ENCODE measurements around the gene P3R3URF.

The P3R3URF gene

GRCh38 chr1:46205141-46205540 is 28.9 kb upstream of the P3R3URF start:
- H3K27me3 Mint-ChIP-seq = peaks cover 0 to 7% of the 10 kb centered on the region in 2 donors
- ATAC-seq (replicated peaks) (no peak), DNase-seq (no peak)
- peaks cover 6% of the 10 kb centered on the region for H3K36me3 Mint-ChIP-seq (ENCODE audit: insufficient read depth)
- H3K27ac Mint-ChIP-seq = no peak overlapping the region
- H3K4me3 Mint-ChIP-seq = no peak overlapping the region
- peaks cover 3 to 5% of the 10 kb centered on the region in 2 donors for H3K4me1 Mint-ChIP-seq (ENCODE audit: low read depth in 2 of 2)
- H3K9me3 Mint-ChIP-seq = no peaks in the 10 kb centered on the region

- peak overlapping the region in 1 of 2 donors; percentile 29 for H3K4me3 Mint-ChIP-seq
- H3K9me3 Mint-ChIP-seq = no peaks in the 10 kb centered on the region
- peak overlapping the region in 1 of 2 donors; percentile 22 for H3K27ac Mint-ChIP-seq
- H3K27me3 Mint-ChIP-seq = peaks cover 0 to 7% of the 10 kb centered on the region in 2 donors
- H3K36me3 Mint-ChIP-seq (ENCODE audit: insufficient read depth) = peaks cover 6% of the 10 kb centered on the region
- ATAC-seq (replicated peaks) (no peak), DNase-seq (no peak)
- H3K4me1 Mint-ChIP-seq (ENCODE audit: low read depth in 2 of 2) = peaks cover 3 to 5% of the 10 kb centered on the region in 2 donors
Observed at GRCh38 chr1:46204406-46204742, 28.1 kb upstream of the P3R3URF start.

- Mint-ChIP-seq H3K36me3 (ENCODE audit: insufficient read depth) (peaks cover 6% of the 10 kb centered on the region), H3K27me3 (peaks cover 0 to 7% of the 10 kb centered on the region in 2 donors), H3K9me3 (no peaks in the 10 kb centered on the region), H3K4me1 (ENCODE audit: low read depth in 2 of 2) (peaks cover 3 to 5% of the 10 kb centered on the region in 2 donors), H3K27ac (peak overlapping the region in 1 of 2 donors; percentile 22), H3K4me3 (peak overlapping the region in 1 of 2 donors; percentile 29)
- DNase-seq (no peak), ATAC-seq (replicated peaks) (no peak)
Observed at GRCh38 chr1:46203738-46204405, 27.6 kb upstream of the P3R3URF start.

- no peak for DNase-seq
- Mint-ChIP-seq H3K4me3 (peak overlapping the region; percentile 78), H3K27me3 (peaks cover 0 to 7% of the 10 kb centered on the region in 2 donors), H3K27ac (peak overlapping the region in 1 of 2 donors; percentile 89), H3K4me1 (ENCODE audit: low read depth in 2 of 2) (peaks cover 12 to 18% of the 10 kb centered on the region in 2 donors), H3K36me3 (ENCODE audit: insufficient read depth) (peaks cover 8% of the 10 kb centered on the region), H3K9me3 (no peaks in the 10 kb centered on the region)
- no peak for ATAC-seq (replicated peaks)
Observed at GRCh38 chr1:46199233-46199749, 23.0 kb upstream of the P3R3URF start.

- H3K9me3 Mint-ChIP-seq = no peaks in the 10 kb centered on the region
- H3K4me1 Mint-ChIP-seq (ENCODE audit: low read depth in 2 of 2) = peaks cover 12 to 18% of the 10 kb centered on the region in 2 donors
- peaks cover 0 to 7% of the 10 kb centered on the region in 2 donors for H3K27me3 Mint-ChIP-seq
- DNase-seq = peak; percentile 66 to 79 (median 76)
- H3K4me3 Mint-ChIP-seq = peak within 1 kb of the TSS; percentile 78
- H3K36me3 Mint-ChIP-seq (ENCODE audit: insufficient read depth) = peaks cover 5% of the 10 kb centered on the region
- peak; percentile 92 for ATAC-seq (replicated peaks)
- H3K27ac Mint-ChIP-seq = peak within 1 kb of the TSS; percentile 35 to 89
Observed at GRCh38 chr1:46197964-46198811, 21.9 kb upstream of the P3R3URF start, which contains the start of gene POMGNT1. TSS of gene POMGNT1 (minus strand) at chr1:46198434. CDS start at chr1:46197821, 613 bp downstream.

- DNase-seq = no peak
- no peaks in the 10 kb centered on the region for H3K9me3 Mint-ChIP-seq
- peak overlapping the region; percentile 35 to 89 for H3K27ac Mint-ChIP-seq
- peak overlapping the region; percentile 78 for H3K4me3 Mint-ChIP-seq
- peaks cover 0 to under 1% of the 10 kb centered on the region in 2 donors for H3K27me3 Mint-ChIP-seq
- peaks cover 5% of the 10 kb centered on the region for H3K36me3 Mint-ChIP-seq (ENCODE audit: insufficient read depth)
- H3K4me1 Mint-ChIP-seq (ENCODE audit: low read depth in 2 of 2) = peaks cover 9 to 13% of the 10 kb centered on the region in 2 donors
- no peak for ATAC-seq (replicated peaks)
Observed at GRCh38 chr1:46197560-46197963, 21.3 kb upstream of the P3R3URF start.

- ATAC-seq (replicated peaks) (no peak), DNase-seq (no peak)
- Mint-ChIP-seq H3K9me3 (no peaks in the 10 kb centered on the region), H3K4me1 (ENCODE audit: low read depth in 2 of 2) (peaks cover 9 to 13% of the 10 kb centered on the region in 2 donors), H3K27me3 (no peaks in the 10 kb centered on the region), H3K27ac (no peak overlapping the region), H3K4me3 (no peak overlapping the region), H3K36me3 (ENCODE audit: insufficient read depth) (peaks cover 10% of the 10 kb centered on the region)
Observed at GRCh38 chr1:46196609-46197008, 20.3 kb upstream of the P3R3URF start.

- H3K27ac Mint-ChIP-seq = no peak overlapping the region
- no peaks in the 10 kb centered on the region for H3K27me3 Mint-ChIP-seq
- H3K36me3 Mint-ChIP-seq (ENCODE audit: insufficient read depth) = peaks cover 14% of the 10 kb centered on the region
- no peak for ATAC-seq (replicated peaks)
- DNase-seq = no peak
- H3K4me3 Mint-ChIP-seq = no peak overlapping the region
- H3K9me3 Mint-ChIP-seq = no peaks in the 10 kb centered on the region
- peaks cover 9 to 13% of the 10 kb centered on the region in 2 donors for H3K4me1 Mint-ChIP-seq (ENCODE audit: low read depth in 2 of 2)
Observed at GRCh38 chr1:46194641-46195193, 18.4 kb upstream of the P3R3URF start.

GRCh38 chr1:46193984-46194570 is 17.8 kb upstream of the P3R3URF start:
- Mint-ChIP-seq H3K9me3 (no peaks in the 10 kb centered on the region), H3K27ac (no peak overlapping the region), H3K27me3 (no peaks in the 10 kb centered on the region), H3K4me1 (ENCODE audit: low read depth in 2 of 2) (peaks cover 9 to 13% of the 10 kb centered on the region in 2 donors), H3K4me3 (no peak overlapping the region), H3K36me3 (ENCODE audit: insufficient read depth) (peaks cover 14% of the 10 kb centered on the region)
- no peak for ATAC-seq (replicated peaks)
- no peak for DNase-seq

- no peaks in the 10 kb centered on the region for H3K27me3 Mint-ChIP-seq
- H3K27ac Mint-ChIP-seq = no peak overlapping the region
- no peak for DNase-seq
- peaks cover 9 to 13% of the 10 kb centered on the region in 2 donors for H3K4me1 Mint-ChIP-seq (ENCODE audit: low read depth in 2 of 2)
- H3K9me3 Mint-ChIP-seq = no peaks in the 10 kb centered on the region
- H3K36me3 Mint-ChIP-seq (ENCODE audit: insufficient read depth) = peaks cover 14% of the 10 kb centered on the region
- H3K4me3 Mint-ChIP-seq = no peak overlapping the region
- ATAC-seq (replicated peaks) = no peak
Observed at GRCh38 chr1:46193285-46193684, 17.0 kb upstream of the P3R3URF start.

- H3K4me3 Mint-ChIP-seq = no peak overlapping the region
- H3K27ac Mint-ChIP-seq = no peak overlapping the region
- no peak for DNase-seq
Observed at GRCh38 chr1:46192171-46192570, 15.9 kb upstream of the P3R3URF start.

GRCh38 chr1:46191033-46191701 is 14.9 kb upstream of the P3R3URF start:
- Mint-ChIP-seq H3K36me3 (ENCODE audit: insufficient read depth) (peaks cover 14% of the 10 kb centered on the region), H3K4me3 (no peak overlapping the region), H3K27me3 (no peaks in the 10 kb centered on the region), H3K27ac (no peak overlapping the region), H3K9me3 (no peaks in the 10 kb centered on the region), H3K4me1 (ENCODE audit: low read depth in 2 of 2) (peaks cover 3 to 6% of the 10 kb centered on the region in 2 donors)
- DNase-seq (no peak), ATAC-seq (replicated peaks) (no peak)

More at GRCh38 chr1:46192171-46192570, 15.9 kb upstream of the P3R3URF start:
- Mint-ChIP-seq H3K36me3 (ENCODE audit: insufficient read depth) (peaks cover 14% of the 10 kb centered on the region), H3K27me3 (no peaks in the 10 kb centered on the region), H3K9me3 (no peaks in the 10 kb centered on the region), H3K4me1 (ENCODE audit: low read depth in 2 of 2) (peaks cover 7 to 11% of the 10 kb centered on the region in 2 donors)
- no peak for ATAC-seq (replicated peaks)
